Measurements from ENCODE around the gene TSC22D2. TPM values are rescaled to one million over a fixed set of nuclear protein-coding genes. Genes with fewer than 3 reads are reported as not detected.

Gene TSC22D2
- total and polyA plus RNA-seq, 2 of the 8 experiments (the other 6 are each of a cell fraction or from before 2014, with no cell fraction given), result 3.4 to 27.6 TPM

DNA sequence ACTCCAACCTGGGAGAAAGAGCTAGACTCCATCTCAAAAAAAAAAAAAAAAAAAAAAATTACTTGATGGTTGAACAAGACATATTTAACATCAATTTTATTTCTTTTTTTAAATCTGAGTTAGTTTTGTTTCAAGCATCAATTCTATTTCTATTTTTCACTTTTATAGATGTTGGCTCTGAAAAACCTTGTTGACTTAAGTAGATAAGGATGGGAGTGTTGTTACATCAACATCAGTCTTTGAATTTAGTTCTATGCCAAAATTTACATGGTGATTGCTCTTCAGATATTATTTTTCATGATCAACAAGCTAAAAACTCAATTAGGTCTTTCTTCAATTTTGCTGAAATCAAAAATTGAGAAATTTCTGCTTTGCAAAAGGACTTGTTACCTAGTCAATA is 71.3 kb downstream of the TSC22D2 start (continued):
- TF ChIP-seq NRF1 (IDR thresholded peaks at IDR 0.05; ENCODE audit: low read depth, low read length) (no peak), CTBP2 (IDR thresholded peaks at IDR 0.05; ENCODE audit: borderline replicate concordance, insufficient read depth, insufficient read length, low read length) (no peak)
- TF ChIP-seq, protein P1, sequence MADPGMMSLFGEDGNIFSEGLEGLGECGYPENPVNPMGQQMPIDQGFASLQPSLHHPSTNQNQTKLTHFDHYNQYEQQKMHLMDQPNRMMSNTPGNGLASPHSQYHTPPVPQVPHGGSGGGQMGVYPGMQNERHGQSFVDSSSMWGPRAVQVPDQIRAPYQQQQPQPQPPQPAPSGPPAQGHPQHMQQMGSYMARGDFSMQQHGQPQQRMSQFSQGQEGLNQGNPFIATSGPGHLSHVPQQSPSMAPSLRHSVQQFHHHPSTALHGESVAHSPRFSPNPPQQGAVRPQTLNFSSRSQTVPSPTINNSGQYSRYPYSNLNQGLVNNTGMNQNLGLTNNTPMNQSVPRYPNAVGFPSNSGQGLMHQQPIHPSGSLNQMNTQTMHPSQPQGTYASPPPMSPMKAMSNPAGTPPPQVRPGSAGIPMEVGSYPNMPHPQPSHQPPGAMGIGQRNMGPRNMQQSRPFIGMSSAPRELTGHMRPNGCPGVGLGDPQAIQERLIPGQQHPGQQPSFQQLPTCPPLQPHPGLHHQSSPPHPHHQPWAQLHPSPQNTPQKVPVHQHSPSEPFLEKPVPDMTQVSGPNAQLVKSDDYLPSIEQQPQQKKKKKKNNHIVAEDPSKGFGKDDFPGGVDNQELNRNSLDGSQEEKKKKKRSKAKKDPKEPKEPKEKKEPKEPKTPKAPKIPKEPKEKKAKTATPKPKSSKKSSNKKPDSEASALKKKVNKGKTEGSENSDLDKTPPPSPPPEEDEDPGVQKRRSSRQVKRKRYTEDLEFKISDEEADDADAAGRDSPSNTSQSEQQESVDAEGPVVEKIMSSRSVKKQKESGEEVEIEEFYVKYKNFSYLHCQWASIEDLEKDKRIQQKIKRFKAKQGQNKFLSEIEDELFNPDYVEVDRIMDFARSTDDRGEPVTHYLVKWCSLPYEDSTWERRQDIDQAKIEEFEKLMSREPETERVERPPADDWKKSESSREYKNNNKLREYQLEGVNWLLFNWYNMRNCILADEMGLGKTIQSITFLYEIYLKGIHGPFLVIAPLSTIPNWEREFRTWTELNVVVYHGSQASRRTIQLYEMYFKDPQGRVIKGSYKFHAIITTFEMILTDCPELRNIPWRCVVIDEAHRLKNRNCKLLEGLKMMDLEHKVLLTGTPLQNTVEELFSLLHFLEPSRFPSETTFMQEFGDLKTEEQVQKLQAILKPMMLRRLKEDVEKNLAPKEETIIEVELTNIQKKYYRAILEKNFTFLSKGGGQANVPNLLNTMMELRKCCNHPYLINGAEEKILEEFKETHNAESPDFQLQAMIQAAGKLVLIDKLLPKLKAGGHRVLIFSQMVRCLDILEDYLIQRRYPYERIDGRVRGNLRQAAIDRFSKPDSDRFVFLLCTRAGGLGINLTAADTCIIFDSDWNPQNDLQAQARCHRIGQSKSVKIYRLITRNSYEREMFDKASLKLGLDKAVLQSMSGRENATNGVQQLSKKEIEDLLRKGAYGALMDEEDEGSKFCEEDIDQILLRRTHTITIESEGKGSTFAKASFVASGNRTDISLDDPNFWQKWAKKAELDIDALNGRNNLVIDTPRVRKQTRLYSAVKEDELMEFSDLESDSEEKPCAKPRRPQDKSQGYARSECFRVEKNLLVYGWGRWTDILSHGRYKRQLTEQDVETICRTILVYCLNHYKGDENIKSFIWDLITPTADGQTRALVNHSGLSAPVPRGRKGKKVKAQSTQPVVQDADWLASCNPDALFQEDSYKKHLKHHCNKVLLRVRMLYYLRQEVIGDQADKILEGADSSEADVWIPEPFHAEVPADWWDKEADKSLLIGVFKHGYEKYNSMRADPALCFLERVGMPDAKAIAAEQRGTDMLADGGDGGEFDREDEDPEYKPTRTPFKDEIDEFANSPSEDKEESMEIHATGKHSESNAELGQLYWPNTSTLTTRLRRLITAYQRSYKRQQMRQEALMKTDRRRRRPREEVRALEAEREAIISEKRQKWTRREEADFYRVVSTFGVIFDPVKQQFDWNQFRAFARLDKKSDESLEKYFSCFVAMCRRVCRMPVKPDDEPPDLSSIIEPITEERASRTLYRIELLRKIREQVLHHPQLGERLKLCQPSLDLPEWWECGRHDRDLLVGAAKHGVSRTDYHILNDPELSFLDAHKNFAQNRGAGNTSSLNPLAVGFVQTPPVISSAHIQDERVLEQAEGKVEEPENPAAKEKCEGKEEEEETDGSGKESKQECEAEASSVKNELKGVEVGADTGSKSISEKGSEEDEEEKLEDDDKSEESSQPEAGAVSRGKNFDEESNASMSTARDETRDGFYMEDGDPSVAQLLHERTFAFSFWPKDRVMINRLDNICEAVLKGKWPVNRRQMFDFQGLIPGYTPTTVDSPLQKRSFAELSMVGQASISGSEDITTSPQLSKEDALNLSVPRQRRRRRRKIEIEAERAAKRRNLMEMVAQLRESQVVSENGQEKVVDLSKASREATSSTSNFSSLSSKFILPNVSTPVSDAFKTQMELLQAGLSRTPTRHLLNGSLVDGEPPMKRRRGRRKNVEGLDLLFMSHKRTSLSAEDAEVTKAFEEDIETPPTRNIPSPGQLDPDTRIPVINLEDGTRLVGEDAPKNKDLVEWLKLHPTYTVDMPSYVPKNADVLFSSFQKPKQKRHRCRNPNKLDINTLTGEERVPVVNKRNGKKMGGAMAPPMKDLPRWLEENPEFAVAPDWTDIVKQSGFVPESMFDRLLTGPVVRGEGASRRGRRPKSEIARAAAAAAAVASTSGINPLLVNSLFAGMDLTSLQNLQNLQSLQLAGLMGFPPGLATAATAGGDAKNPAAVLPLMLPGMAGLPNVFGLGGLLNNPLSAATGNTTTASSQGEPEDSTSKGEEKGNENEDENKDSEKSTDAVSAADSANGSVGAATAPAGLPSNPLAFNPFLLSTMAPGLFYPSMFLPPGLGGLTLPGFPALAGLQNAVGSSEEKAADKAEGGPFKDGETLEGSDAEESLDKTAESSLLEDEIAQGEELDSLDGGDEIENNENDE (IDR thresholded peaks at IDR 0.05; ENCODE audit: insufficient replicate concordance, low read length), result no peak
- TF ChIP-seq, protein P2, sequence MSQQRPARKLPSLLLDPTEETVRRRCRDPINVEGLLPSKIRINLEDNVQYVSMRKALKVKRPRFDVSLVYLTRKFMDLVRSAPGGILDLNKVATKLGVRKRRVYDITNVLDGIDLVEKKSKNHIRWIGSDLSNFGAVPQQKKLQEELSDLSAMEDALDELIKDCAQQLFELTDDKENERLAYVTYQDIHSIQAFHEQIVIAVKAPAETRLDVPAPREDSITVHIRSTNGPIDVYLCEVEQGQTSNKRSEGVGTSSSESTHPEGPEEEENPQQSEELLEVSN (IDR thresholded peaks at IDR 0.05), result no peak

Data from H1 (cell line).